GM18508 (cell line): Measurements from ENCODE around the gene RRP9.
"Not testable (repeated sequence)": the region's sequence is repeated elsewhere in the genome, so short reads cannot be mapped to it uniquely, and the experiment has no call there.

Experiments
- ATAC-seq: cut with Tn5 transposase; IDR thresholded peaks from one replicate; pipeline ENCODE4 v1.9.1; 2021; ENCODE audit warnings: moderate number of reproducible peaks; ENCODE audit not compliant: insufficient read depth, unreplicated experiment

Gene RRP9

GRCh38 chr3:51927061-51927977 lies 14.4 kb downstream of the RRP9 start:
- no peak for ATAC-seq

GRCh38 chr3:51921081-51921578 lies 20.6 kb downstream of the RRP9 start:
- ATAC-seq: no peak

GRCh38 chr3:51916418-51916817 lies 25.3 kb downstream of the RRP9 start:
- no peak for ATAC-seq

- ATAC-seq: no peak
These were observed 33.7 kb downstream of the RRP9 start for GRCh38 chr3:51908026-51908425.

- ATAC-seq: no peak
These were observed 37.5 kb downstream of the RRP9 start for GRCh38 chr3:51904034-51904823.

- not testable (repeated sequence) for ATAC-seq
These were observed 39.3 kb downstream of the RRP9 start for GRCh38 chr3:51902361-51902760.

GRCh38 chr3:51900043-51900442 lies 41.7 kb downstream of the RRP9 start:
- ATAC-seq: not testable (repeated sequence)

- no peak for ATAC-seq
These were observed 44.3 kb downstream of the RRP9 start for GRCh38 chr3:51897391-51897790.

GRCh38 chr3:51896607-51897305 lies 44.9 kb downstream of the RRP9 start:
- ATAC-seq: no peak

- ATAC-seq: no peak
These were observed 46.8 kb downstream of the RRP9 start for GRCh38 chr3:51894939-51895338.

- no peak for ATAC-seq
These were observed 47.3 kb downstream of the RRP9 start for GRCh38 chr3:51894391-51894790.

GRCh38 chr3:51891242-51892039 lies 50.3 kb downstream of the RRP9 start:
- no peak for ATAC-seq

GRCh38 chr3:51888463-51889105 lies 53.1 kb downstream of the RRP9 start:
- ATAC-seq: no peak

- no peak for ATAC-seq
These were observed 54.1 kb downstream of the RRP9 start for GRCh38 chr3:51887620-51888019.

- ATAC-seq: no peak
These were observed 55.3 kb downstream of the RRP9 start for GRCh38 chr3:51886447-51886846.
